ENCODE data around the gene CRIM1.
"Not testable (repeated sequence)": the region's sequence is repeated elsewhere in the genome, so short reads cannot be mapped to it uniquely, and the experiment has no call there.

The CRIM1 gene

GRCh38 chr2:36360834-36361233 is 5.3 kb downstream of the CRIM1 start:
- Histone ChIP-seq H3K36me3 (replicated peaks) (peaks cover 10% of the 10 kb centered on the region), H3K4me3 (ENCODE audit: low read depth, low read length) (no peak overlapping the region), H3K27ac (peak overlapping the region; percentile 23), H3K27me3 (replicated peaks) (no peaks in the 10 kb centered on the region)
- in situ Hi-C loops (cut with HindIII; ENCODE audit: low pct_ligation_motif_present, low sequenced_read_pairs), result no loop called here
- TF ChIP-seq CTCF (IDR thresholded peaks at IDR 0.05; ENCODE audit: low read depth, low read length, missing control alignments), result no peak
- DNase-seq, result no peak

GRCh38 chr2:36361396-36361795 is 5.8 kb downstream of the CRIM1 start:
- no peak overlapping the region for H3K4me3 ChIP-seq (ENCODE audit: low read depth, low read length)
- H3K36me3 ChIP-seq (replicated peaks), result peaks cover 10% of the 10 kb centered on the region
- peak overlapping the region; percentile 64 for H3K27ac ChIP-seq
- H3K27me3 ChIP-seq (replicated peaks), result no peaks in the 10 kb centered on the region
- in situ Hi-C loops (cut with HindIII; ENCODE audit: low pct_ligation_motif_present, low sequenced_read_pairs), result no loop called here
- no peak for DNase-seq
- no peak for TF ChIP-seq CTCF (IDR thresholded peaks at IDR 0.05; ENCODE audit: low read depth, low read length, missing control alignments)

- Histone ChIP-seq H3K27ac (peak overlapping the region; percentile 64), H3K27me3 (replicated peaks) (no peaks in the 10 kb centered on the region), H3K36me3 (replicated peaks) (peaks cover 10% of the 10 kb centered on the region), H3K4me3 (ENCODE audit: low read depth, low read length) (no peak overlapping the region)
- in situ Hi-C loops (cut with HindIII; ENCODE audit: low pct_ligation_motif_present, low sequenced_read_pairs), result no loop called here
- peak; percentile 62 for DNase-seq
- TF ChIP-seq CTCF (IDR thresholded peaks at IDR 0.05; ENCODE audit: low read depth, low read length, missing control alignments), result no peak
These were observed 6.7 kb downstream of the CRIM1 start for GRCh38 chr2:36362291-36362690.

- DNase-seq; in situ Hi-C loops (cut with HindIII; ENCODE audit: low pct_ligation_motif_present, low sequenced_read_pairs): not testable (repeated sequence)
- peak overlapping the region; percentile 64 for H3K27ac ChIP-seq
These were observed 7.5 kb downstream of the CRIM1 start for GRCh38 chr2:36363085-36363484.

GRCh38 chr2:36366491-36367120 is 11.0 kb downstream of the CRIM1 start:
- Histone ChIP-seq H3K4me3 (ENCODE audit: low read depth, low read length) (no peak overlapping the region), H3K27me3 (replicated peaks) (no peaks in the 10 kb centered on the region), H3K36me3 (replicated peaks) (no peaks in the 10 kb centered on the region), H3K27ac (peak overlapping the region; percentile 3)
- no peak for DNase-seq
- in situ Hi-C loops (cut with HindIII; ENCODE audit: low pct_ligation_motif_present, low sequenced_read_pairs), result no loop called here
- no peak for TF ChIP-seq CTCF (IDR thresholded peaks at IDR 0.05; ENCODE audit: low read depth, low read length, missing control alignments)

More at GRCh38 chr2:36363085-36363484, 7.5 kb downstream of the CRIM1 start:
- not testable (repeated sequence) for H3K36me3 ChIP-seq (replicated peaks); H3K4me3 ChIP-seq (ENCODE audit: low read depth, low read length); H3K27me3 ChIP-seq (replicated peaks)

GRCh38 chr2:36367486-36367885 is 11.9 kb downstream of the CRIM1 start:
- DNase-seq, result no peak
- Histone ChIP-seq H3K4me3 (ENCODE audit: low read depth, low read length) (no peak overlapping the region), H3K27ac (no peak overlapping the region), H3K27me3 (replicated peaks) (no peaks in the 10 kb centered on the region), H3K36me3 (replicated peaks) (no peaks in the 10 kb centered on the region)
- TF ChIP-seq CTCF (IDR thresholded peaks at IDR 0.05; ENCODE audit: low read depth, low read length, missing control alignments), result no peak
- in situ Hi-C loops (cut with HindIII; ENCODE audit: low pct_ligation_motif_present, low sequenced_read_pairs), result no loop called here
